NCI-H460 (cell line): Measurements from ENCODE around the gene MAN1C1. TPM values are rescaled to one million over a fixed set of nuclear protein-coding genes. Genes with fewer than 3 reads are reported as not detected.

Experiments
- DNase-seq: peaks from one replicate; pipeline ENCODE4 v3.0.0-alpha.2; 2016; ENCODE audit warnings: low read depth; ENCODE audit errors: extremely low read depth
- total RNA-seq: library from RNA; depleted of rRNA; stranded (reverse); fragments of >200 nt; shearing (Covaris generic); gene quantifications from 2 replicates; pipeline ENCODE4 v1.2.3, GENCODE V29; 2014

MAN1C1 gene
- total RNA-seq, 1 experiment from 2014 or later = 0.10 TPM

DNA sequence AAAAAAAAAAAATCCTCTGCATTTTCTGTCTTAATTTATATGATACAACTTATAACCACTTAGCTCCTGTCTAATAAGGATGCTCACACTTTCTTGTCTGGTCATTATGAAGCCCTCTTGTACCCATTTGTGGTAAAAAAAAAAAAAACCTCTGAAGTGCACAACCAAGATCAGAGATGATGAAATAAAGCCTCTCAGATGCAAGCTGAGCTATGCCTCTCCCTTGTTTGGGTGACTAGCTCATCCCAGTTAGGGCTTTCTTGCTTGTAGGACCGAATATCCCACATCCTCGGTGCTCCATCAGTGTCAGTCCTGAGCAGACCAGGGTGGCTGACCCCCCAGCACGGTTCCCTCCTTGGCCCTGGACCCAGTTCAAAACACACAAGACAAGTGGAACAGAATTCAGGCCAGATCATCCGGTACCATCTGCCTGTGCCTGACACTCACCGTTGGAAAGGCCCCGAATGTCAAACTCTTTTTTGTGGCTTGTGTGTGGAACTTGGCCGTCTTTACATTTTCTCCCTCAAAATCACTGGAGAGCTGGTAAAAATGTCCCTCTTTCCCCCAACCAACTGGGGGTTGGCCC, 177.1 kb downstream of the MAN1C1 start:
- DNase-seq = no peak

DNA sequence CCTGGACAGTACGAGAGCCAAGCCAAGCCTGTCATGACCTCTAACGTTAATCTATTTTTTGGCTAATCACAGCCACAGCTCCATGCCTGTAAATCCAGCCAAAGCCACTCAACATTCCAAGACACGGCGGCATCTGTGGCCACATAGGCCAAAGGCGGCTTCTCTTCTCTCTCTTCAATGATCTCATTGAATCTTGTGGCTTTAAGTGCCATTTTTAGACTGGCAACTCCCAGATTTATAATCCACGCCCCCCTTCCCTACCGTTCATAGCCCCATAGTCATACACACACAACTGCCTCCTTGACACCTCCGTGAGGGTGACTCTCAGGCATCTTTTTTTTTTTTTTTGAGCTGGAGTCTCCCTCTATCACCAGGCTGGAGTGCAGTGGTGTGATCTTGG, 177.7 kb downstream of the MAN1C1 start:
- no peak for DNase-seq

DNA sequence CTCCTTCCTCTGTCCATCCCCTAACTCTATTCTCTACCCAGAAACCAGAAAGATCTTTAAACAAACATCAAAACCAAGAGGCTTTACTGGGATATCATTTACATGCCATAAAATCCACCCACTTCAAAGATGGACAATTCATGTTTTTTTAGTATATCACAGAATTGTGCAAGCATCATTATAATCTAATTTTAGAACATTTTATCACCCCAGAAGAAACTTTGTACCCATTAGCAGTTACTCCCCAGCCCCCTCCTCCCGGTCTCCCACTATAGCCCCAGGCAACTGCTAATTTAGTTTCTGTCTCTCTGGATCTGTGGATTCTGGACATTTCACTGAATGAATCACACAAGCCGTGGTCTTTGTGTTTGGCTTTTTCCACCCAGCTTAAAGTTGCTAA, 178.6 kb downstream of the MAN1C1 start:
- no peak for DNase-seq

DNA sequence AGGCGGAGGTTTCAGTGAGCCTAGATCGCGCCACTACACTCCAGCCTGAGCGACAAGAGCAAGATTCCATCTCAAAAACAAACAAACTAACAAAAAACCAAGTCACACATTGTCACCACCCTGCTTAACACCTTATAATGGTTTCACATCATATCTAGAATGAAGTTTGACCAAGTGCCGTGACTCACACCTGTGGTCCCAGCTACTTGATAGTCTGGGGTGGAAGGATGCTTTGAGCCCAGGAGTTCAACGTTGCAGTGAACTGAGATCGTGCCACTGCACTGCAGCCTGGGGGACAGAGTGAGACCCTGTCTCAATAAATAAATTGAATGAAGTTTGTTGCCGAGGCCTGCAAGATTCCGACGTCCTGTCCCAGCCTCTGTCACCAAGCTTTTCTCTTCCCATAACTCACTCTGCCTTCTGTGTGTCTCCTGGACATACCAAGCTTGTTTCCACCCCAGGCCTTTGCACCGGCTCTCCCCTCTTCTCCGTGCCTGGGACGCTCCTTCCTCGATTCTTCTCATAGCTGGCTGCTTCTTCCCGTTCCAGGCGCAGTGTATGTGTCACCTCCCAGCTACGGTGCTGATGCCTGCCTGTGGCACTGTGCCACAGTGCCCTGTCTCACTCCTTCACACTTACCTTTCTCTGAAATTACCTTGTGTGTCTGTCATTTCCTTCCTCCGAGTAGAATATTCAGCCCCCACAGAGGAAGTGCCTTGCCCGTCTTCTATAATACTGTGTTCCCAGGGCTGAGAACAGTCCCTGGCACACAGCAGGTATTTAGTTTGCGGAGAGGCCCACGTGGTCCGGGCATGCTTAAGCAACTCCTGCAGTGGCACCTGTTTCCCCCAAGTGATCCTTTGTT, 179.6 kb downstream of the MAN1C1 start:
- no peak for DNase-seq

DNA sequence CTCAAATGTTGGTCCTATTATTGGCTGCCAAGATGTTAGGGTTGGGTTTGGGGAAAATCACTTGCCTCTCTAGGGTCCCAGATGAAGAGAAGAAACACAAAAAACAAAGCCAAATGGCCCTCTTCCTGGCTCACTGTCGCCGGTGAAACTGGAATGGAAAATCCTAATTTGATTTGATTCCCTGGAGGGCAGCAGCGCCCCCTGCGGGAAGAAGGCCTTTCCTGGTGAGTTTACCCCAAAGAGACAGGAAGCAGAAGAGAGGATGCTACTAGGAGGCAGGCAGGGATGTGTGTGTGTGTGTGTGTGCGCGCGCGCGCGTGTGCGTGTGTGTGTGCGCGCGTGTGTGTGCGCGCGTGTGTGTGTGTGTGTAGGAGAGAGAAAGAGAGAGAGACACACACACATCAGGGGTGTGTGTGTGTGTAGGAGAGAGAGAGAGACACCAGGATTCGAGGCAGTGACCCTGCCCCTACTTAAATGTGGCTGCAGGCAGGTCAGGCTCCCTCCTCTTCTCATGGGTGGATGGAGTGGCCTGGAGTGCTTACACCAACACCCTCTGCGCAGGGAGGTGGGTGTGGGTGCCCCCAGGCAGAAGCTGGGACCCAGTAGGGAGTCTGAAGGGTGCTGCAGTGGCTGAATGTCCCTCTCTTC, 180.3 kb downstream of the MAN1C1 start:
- DNase-seq = peak; percentile 48

DNA sequence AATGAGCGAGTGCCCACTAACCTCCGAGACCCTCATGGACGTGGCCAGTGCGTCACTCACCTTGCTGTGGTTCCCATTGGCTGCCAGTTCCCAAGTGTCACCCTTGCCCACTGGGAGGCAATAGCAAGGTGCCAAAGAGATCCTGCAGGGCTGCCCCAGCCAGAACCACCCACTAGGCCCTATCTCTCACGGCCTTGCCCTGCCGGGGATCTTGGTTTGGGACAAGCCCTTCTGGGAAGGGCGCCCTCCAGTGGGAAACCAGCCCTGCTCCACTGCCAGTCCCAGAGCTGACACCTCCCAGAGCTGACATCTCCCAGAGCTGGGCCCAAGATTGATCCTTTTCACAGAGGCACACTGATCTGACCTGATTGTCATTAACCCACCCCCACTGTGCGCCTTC, 181.3 kb downstream of the MAN1C1 start:
- no peak for DNase-seq

DNA sequence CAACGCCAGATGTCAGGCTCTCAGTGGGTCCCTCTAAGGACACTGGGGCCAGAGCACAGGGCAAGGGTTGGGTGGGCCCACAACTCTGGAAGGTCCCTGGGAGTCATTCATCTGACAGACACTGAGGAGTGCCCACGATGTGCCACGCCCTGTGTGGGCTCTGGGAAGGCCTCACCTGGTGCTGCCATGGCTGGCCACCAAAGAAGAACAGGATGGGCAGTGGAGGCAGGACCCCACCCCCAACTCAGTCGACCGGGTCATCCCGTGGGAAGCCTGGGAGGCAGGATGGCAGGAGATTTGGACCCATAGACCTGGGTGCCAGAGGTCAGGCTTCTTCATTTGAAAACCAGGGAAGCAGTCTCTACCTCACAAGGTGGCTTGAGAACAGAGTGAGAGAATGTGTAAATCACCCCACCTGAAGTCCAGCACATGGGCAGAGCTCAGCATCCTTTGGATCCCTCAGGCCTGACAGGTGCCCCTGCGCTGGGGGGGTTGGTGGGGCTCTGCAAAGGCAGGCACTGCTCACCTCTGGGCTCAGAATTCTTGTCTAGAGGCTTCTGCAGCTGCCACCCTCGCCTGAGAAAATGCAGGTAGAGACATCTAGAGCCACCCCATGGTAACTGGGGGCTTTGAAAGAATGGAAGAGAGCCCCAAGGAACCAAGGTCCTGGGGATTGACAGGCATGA, 182.2 kb downstream of the MAN1C1 start:
- no peak for DNase-seq

DNA sequence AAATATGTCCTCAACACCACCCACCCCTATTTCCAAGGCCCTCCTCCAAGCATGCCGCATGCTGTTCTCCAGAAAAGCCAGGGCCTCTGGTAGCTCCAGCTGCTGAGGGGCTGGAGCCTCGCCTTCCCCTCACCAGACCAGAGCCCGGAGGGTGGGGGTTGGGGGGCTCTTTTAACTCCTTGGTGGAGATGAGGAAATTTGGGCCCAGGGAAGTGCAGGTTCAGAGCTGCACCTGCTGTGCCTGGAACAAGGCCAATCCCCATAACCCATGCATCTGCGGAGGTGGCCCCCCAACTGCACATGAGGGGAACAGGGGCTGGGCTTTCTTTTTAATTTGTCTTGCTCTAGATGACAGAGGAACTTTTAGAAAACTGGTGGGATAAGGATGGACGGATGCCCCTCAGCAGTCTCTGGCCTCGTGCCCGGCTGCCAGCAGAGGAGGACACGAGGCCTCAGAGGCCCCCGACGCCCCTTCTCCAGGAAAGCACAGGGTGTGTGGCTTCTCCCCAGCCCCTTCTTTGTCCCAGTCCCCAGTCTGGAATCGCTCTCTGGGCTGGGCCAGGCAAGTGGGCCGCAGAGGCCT, 182.9 kb downstream of the MAN1C1 start:
- DNase-seq = no peak

DNA sequence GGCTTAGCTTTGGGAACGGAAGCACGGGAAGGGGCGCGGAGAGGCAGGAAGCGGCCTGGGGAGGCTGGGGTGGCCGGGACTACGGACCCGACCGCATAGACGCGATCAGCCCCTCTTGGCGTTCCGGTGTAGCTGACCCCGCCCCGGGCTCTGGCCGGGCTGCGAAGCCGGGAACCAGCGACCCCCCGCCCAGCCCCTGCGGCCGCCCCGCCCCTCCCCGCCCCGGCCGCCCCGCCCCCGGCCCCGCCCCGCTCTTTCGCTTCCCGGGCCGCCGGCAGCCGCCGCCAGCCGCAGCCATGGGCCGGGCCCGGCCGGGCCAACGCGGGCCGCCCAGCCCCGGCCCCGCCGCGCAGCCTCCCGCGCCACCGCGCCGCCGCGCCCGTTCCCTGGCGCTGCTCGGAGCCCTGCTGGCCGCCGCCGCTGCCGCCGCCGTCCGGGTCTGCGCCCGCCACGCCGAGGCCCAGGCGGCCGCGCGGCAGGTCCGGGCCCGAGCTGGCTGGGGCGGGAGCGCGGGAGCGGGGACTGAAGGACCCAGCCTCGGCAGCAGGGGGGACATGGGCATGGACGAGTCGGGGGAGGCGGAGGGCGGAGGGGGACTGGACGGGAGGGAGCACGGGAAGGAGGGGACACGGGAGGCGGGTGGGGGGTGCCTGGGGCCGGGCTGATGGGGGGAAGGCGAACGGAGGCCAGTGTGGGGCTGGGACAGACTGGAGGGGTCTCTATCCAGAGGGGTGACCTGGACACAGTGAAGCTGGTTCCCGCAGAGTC, 183.5 kb downstream of the MAN1C1 start, which contains the start of gene SELENON:
TSS of gene SELENON (plus strand) at position 259 of the 768 bp plus-strand sequence. CDS start at position 297, 38 bp downstream.
- DNase-seq = no peak

DNA sequence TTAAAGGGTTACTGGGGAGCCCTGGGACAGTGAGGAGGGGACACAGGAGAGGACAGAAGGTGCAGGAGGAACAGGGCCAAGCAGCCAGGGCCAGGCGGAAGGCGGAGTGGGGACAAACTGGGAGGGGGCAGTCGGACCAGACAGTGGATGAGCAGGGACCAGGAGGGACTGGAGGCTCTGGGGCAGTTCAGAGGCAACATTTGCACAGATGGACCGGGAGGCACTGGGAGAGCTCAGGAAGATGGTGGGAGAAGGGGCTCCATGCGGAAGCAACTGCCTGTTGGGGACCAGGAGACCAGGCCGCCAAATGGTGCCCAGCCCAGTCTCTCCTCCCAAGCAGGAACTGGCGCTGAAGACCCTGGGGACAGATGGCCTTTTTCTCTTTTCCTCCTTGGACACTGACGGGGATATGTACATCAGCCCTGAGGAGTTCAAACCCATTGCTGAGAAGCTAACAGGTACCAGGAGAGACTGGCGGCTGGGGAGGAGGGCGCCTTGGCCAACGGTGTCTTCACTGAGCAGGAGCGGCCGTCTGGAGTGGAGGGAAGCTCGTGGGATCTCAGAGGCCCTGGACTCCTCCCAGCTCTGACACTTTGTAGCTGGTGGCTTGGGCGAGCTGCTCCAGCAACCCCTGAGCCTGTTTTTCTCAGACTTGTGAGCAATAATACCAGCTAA, 184.2 kb downstream of the MAN1C1 start:
- no peak for DNase-seq

DNA sequence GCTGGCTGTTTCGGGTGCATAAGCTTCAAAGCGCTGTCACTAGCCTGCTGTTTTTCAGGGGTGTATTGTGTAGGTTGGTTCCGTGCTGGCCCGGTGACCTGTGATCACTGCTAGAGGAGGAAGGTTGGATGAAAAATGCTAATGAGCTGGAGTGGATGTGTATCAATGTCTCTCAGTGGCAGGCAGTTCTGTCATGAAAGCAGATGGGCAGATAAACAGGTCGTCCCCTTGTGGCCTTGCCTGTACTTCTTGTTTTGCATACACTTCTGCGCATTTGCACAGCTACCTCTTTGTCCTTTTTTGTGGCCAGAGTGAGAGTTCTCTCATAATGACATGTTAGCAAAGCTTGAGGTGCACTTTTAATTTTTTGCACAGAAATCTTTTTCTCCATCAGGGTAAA, 186.3 kb downstream of the MAN1C1 start:
- DNase-seq = no peak

DNA sequence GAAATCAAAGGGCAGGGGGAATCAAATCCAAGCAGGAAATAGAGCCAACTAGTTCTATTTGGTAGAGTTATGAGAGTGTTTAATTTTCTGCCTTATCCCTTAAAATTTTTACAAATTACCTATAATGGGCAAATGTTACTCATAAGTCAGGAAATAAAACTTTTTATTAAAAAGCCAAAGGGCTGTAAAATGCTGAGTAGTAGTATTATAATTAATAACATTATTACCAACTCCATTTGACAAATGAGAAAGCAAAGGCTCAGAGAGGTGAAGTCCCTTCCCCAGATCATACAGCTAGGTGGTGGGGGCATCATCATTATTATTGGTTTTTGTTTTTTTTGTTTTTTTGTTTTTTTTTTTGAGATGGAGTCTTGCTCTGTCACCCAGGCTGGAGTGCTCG, 186.8 kb downstream of the MAN1C1 start:
- no peak for DNase-seq

DNA sequence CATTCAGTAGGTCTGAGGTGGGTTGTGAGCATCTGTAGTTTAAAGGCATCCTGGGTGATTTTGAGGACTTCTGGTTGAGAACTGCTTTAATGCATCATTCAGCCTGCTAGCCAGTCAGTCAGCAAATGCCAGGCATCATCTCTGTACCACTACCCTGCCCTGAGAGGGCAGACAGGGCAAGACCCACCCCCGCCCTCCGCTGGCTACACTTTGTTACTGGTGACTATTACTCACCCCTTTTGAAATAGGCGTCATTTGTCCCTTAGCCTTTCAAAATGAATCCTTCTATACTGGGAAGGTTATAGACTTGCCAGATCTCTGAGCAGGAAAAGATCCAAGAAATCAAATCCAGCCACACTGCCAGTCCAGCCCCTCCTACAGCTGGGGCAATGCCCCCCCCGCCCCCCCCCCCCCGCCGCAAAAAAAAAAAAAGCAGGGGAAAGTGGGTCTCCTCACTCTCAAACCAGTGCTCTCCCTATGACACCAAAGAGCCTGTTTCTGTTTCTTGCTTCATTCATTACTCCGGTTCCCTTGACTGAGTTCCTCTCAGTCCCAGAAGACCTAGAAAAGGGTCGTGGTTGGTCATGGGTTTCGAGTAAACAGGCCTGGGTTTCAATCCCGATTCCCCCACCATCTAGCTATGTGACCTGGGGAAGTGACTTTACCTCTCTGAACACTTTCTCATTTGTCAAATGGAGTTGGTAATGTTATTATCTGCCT, 187.8 kb downstream of the MAN1C1 start:
- no peak for DNase-seq

DNA sequence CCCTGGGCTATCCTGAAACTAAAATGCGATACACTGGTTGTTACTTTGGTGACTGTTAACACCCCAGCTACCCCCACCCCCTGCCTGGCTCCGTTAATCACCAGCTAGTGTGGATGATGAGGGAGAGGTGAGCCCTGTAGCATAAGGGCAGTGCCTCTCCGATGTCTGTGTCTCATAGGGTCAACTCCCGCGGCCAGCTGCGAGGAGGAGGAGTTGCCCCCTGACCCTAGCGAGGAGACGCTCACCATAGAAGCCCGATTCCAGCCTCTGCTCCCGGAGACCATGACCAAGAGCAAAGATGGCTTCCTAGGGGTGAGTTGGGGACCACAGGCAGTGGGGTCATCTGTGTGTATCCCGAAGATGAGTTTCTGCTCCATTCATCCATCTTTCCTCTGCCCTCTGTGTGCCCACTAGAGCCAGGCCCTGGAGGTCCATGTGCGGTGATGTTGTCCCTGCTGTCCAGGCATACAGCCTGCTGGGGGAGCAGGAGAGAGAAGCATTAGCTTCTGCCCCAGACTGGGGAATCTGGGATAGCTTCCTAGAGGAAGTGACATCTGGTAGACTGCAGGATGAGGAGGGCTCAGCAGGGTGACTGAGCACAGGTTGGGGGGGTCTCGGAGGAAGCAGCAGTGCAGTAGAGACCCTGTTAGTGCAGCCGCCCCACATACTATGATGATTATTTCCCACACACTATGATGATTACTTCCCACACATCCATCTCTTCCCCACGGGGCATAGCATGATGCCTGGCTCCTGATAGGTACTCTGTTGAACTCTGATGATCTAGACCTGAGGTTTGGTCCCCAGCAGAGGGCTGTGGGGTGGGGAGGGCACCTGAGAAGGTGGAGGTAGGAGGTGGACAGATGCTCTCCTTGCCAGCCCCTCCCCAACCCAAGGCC, 188.6 kb downstream of the MAN1C1 start:
- DNase-seq = no peak

DNA sequence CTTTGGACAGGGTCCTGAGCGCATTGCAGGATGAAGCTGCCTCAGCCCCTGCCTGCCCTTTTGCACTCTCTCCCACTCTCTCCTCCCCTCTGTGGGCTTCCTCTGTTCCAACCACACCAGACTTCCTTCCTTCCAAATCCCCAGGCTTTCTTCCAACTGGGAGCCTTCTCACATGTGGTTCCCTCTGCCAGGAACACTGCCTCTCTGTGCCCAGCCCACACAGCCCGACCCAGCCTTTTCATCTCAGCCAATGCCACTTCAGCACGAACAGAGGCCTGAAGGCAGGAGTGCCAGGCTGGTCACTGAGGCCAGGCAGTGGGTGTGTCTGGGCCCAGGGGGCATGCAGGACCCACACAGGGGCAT, 189.3 kb downstream of the MAN1C1 start:
- no peak for DNase-seq

DNA sequence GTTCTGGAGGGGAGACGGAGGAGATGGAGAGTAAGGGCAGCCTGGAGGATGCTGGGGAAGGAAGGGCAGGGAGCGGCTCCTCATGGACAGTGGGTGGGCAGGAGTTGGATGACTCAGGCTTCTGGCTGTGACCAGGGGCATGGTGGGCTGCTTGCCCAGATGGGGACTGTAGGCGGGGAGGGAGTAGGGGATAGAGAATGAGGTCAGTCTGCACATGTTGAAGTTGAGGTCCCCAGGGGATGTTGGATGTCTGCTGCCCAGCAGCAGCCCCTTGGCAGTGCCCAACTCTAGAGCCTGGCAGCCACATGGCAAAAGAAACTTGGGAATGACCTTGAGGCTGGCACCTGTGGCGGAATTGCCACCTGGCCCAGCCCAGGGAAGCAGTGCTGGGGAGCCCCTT, 189.8 kb downstream of the MAN1C1 start:
- no peak for DNase-seq

DNA sequence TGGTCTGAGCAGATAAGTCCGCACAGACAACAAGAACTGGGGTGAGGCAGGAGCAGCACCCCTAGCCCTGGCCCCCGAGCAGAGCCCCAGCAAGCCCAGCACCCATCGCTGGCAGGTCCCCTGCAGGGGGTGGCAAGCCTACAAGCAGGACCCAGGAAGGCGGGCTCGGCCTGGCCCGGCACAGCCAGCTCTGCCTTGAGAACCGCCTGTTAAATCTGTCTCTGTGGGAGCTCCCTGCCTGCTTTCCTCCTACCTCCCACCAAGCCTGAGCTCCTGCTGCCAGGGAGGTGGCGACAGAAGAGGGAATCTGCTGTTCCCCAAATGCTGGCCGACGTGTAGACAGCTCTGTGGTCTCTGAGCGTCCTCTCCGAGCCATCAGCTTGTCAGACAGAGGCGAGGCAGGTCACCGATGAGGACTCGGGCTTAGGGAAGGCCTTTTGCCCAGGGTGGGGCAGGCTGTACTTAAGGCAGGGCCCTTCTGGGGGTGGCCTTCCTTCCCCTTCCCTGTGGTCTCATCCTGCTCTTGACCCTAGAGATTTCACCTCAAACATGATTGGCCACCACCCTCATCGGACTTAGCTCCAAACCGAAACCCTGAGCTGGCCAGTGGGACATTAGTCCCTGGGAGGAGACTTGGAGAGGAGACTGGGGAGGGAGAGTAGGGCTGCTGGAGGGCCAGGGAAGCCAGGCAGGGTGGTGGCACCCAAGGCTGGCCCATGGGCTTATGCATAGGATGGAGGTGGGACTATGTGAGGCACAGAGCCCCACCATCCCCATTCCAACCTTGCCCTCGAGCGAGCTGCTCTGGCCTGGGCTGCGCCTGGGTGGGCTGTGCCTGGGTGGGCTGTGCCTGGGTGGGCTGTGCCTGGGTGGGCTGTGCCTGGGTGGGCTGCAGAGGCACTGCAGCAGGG, 191.1 kb downstream of the MAN1C1 start:
- no peak for DNase-seq
